Activated CD4-positive, alpha-beta T cell treated with anti-CD3 and anti-CD28 coated beads, Interleukin-2, Interleukin-6, amounts not matched to agents 100 ng/mL and 50 ng/mL, durations not matched to agents 16 hours and 8 hours (primary cell): ENCODE data around the gene EPOP.

Experiments used
- DNase-seq: peaks from one replicate; pipeline ENCODE4 v3.0.0-alpha.2; 2020

The EPOP gene

DNA sequence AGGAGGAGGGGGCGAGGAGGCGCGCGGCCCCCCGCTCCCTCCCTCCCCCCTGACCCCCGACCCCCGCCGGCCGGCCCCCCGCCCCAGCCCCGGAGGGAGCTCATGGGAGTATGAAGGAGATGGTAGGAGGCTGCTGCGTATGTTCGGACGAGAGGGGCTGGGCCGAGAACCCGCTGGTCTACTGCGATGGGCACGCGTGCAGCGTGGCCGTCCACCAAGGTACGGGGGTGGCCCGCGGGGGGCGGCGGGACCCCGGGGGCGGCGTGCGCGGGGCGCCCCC, 30.7 kb upstream of the EPOP start:
- no peak for DNase-seq

GRCh38 chr17:38704606-38705522, 30.1 kb upstream of the EPOP start, which contains the start of gene MLLT6:
TSS of gene MLLT6 (plus strand) at chr17:38705273. CDS start at chr17:38705633, 360 bp downstream.
- peak; percentile 74 for DNase-seq

DNA sequence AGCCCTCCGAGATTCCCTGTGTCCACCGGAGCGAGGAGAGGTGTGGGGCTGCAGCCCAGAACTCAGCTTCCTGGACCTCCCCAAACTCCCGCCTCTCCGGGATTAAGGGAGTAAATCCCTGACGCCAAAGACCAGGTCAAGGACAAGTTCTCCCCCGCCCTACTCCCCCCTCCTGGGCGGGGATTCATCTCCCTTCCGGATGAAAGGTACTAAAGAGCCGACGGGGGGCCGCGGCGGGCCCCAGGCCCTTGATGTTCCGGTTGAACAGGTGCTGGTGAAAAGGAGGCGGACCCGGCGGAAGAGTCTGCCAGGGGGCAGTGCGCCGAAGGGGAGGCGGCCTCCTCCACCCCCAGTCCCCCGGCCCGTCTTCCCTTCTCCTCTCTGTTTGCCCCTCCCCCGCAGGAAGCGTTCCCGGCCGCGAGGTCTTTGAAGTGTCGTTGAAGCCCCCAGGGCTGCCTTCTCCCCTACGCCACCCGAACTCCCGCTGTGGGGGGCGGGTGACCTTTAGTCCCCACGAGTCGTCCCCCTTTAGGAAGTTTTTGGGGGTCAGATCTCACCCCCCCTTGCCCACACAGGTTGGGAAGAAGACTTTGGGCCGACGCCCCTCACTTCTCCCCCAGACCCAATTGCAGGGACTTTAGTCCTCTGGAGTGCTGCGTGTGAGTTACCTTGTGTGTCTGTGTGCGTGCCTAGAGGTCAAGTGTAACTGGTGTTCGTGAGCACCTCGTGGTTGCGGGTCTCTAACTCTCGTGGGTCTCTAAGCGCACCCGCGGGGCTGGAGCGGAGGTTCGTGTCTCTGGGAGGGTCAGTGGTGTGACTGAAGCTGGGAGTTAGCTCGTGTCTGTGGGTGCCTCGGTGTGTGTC, 29.2 kb upstream of the EPOP start:
- peak; percentile 94 for DNase-seq

GRCh38 chr17:38702916-38703741, 28.4 kb upstream of the EPOP start:
- DNase-seq, result peak; percentile 51

- DNase-seq, result peak; percentile 89
Measured at GRCh38 chr17:38702166-38702915, 27.6 kb upstream of the EPOP start.

- peak; percentile 87 for DNase-seq
Measured at GRCh38 chr17:38701504-38702165, 26.9 kb upstream of the EPOP start.

DNA sequence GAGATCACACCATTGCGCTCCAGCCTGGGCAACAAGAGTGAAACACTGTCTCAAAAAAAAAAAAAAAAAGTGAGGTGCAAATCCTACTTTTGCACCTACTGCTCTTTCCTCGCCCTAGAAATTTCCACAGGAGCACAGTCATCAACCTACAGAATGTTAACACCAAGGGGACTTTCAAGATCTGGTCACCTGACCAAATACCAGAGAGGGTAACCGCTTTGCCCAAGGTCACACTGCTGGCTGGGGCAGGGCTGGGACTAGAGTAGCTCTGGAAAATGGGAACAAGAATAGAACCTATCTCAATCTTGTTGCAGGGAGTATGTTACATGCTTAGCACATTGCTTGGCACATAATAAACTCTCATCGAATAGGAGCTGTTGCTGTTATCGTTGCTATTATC, 24.0 kb upstream of the EPOP start:
- DNase-seq, result no peak

DNA sequence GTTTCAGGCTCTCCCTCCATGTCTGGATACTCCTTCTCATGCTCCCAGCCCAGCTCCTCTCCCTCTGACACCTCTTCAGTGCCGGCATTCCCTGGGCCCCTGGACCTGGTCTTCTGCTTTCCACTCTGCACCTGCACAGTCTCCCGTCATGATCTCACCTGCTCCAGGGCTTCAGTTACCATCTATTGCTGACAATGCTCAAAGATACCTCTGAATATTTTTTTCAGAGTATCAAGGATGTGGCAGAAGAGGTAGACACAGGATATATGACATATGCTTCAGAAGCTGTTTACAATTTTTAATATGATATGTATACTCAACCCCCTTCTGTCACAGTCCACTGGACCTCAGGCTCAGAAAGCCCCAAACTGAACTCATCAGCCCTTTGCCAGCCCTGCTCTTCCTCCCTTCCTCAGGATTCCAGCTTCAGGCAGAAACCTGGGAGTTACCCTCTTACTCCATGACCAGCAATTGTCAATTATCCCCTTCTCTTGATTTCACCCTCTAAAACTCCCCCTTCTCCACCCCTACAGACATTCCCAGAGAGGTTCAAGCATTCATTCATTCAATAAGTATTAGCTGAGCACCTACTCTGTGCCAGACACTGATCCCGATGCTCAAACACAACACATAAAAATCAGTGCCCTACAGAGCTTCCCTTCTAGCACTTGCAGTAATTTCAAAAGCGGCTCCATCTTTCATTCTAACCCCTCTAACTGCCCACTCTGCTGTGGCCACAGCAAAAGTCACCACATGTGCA, 22.5 kb upstream of the EPOP start:
- no peak for DNase-seq

- DNase-seq, result no peak
Measured at GRCh38 chr17:38693700-38694329, 19.1 kb upstream of the EPOP start.

DNA sequence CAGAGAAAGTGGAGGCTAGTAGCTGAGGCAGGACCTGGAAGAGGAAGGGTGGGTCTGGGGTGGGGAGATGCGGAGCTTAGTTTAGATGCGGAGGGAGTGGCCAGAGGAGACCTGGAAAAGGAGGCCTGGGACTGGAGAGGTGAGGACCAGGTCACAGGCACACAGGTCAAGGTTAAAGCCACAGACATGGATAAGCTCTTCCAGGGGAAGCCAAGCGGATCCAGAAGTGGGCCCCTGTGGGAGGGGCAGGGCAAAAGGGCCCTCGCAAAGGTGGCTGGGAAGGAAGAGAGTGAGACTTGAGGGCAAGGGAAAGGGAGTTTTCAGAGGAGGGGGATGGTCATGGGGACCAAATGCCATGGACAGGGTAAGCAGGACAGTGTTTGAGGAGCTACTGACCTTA, 16.4 kb upstream of the EPOP start:
- no peak for DNase-seq

GRCh38 chr17:38690386-38690785, 15.6 kb upstream of the EPOP start:
- DNase-seq, result no peak

DNA sequence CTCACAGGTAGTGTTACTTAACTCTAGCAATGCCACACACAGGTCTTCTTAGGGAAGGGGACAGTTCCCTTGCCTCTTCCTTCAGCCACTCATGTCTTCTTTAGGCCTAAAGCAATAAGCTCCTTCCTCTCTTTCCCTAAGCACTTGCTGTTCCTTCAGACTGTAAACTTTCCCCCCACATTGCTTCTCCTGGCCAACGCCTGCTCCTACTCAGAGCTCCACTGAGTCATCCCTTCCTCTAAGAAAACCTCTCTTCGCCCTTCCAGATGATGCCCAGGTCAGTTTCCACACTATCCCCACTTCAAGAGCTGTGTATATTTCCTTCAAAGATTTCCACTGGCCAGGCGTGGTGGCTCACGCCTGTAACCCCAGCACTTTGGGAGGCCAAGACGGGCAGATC, 12.5 kb upstream of the EPOP start:
- no peak for DNase-seq

GRCh38 chr17:38685491-38685890, 10.7 kb upstream of the EPOP start:
- DNase-seq, result no peak

GRCh38 chr17:38681096-38681495, 6.3 kb upstream of the EPOP start:
- no peak for DNase-seq

- DNase-seq, result no peak
Measured at GRCh38 chr17:38677819-38678218, 3.1 kb upstream of the EPOP start.

DNA sequence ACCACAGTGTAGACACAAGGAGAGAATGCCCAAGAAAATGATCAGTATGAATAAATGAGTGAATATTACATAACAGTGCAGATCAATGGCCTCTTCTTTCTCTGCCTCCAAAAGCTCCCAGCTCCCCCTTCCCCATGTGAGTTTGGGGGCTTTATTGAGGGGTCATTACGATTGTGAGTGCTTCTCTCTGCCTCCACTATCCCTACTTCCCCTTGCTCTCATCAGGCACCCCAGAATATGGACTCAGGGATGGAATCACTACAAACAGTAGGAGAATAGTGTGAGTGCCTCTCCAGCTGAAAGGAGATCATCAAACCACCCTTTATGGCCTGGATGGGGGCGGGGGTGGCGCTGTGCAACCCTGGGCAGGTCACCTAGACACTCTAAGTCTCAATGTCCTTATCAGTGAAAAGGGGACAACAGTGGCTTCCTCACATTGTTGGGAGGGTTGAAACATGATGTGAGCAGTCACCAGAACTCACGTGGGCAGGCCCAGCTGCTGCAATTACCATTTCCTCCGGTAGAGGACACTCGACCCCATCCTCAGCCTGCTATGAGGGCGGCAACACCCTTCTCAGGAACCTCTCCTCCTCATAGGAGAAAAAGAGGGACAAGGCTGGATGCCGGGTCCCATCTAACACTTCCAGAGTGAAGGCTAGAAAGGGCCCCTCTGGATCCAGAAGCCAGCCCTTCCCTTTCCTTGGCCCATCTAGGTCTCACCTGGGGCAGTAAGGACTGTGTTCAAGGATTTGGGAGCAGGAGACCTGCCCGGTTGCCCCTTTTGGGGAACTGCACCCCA, 2.1 kb upstream of the EPOP start:
- DNase-seq, result peak; percentile 93

- DNase-seq, result peak; percentile 54
Measured at GRCh38 chr17:38674014-38674748, 576 bp downstream of the EPOP start.

GRCh38 chr17:38673707-38674013, 1.1 kb downstream of the EPOP start:
- peak; percentile 13 for DNase-seq
